IMR-90 (cell line): Measurements from ENCODE around the gene GRIA4. TPM values are rescaled to one million over a fixed set of nuclear protein-coding genes. Genes with fewer than 3 reads are reported as not detected.

Source experiments
- ATAC-seq: fragments of 200-7000 bp; cut with Tn5 transposase; 2 replicates; pipeline ENCODE4 v1.9.1; 2020; ENCODE audit warnings: low read depth, mild to moderate bottlenecking, moderate library complexity
- BruUV-seq: library from RNA; stranded (reverse); fragments of 400-500 nt; replicated peaks from 2 replicates; lab custom pipeline; 2021; lab: Mats Ljungman, UMichigan
- CTCF ChIA-PET: fragments of 300-600 bp; formaldehyde crosslinking; extraction: SDS; loops from one replicate; lab custom pipeline; 2021; ENCODE audit warnings: antibody characterized with exemption; lab: Yijun Ruan, JAX
- POLR2A ChIA-PET: fragments of 300-600 bp; sonication (Branson Sonifier 250); formaldehyde crosslinking; loops from one replicate; lab custom pipeline; 2022; ENCODE audit warnings: antibody characterized with exemption; ENCODE audit not compliant: unreplicated experiment; lab: Charles Lee
- DNase-seq: peaks from one replicate; pipeline ENCODE4 v3.0.0; 2013
- H2AFZ ChIP-seq: replicated peaks from 2 replicates; pipeline ENCODE3; 2013; ENCODE audit warnings: low read length, mild to moderate bottlenecking; ENCODE audit not compliant: poor library complexity
- H2AK5ac ChIP-seq: 2 replicates; pipeline ENCODE4 v1.6.1; 2013; ENCODE audit warnings: low read depth, low read length, inconsistent platforms
- H2AK9ac ChIP-seq: replicated peaks from 2 replicates; pipeline ENCODE3; 2013; ENCODE audit warnings: mild to moderate bottlenecking, low read depth, low read length, moderate library complexity; ENCODE audit not compliant: poor library complexity
- H2BK120ac ChIP-seq: 2 replicates; pipeline ENCODE4 v1.6.1; 2013; ENCODE audit warnings: low read depth, low read length, inconsistent platforms
- H2BK15ac ChIP-seq: 3 replicates; pipeline ENCODE4 v1.6.1; 2013; ENCODE audit warnings: low read depth, low read length, inconsistent platforms
- H2BK20ac ChIP-seq: 2 replicates; pipeline ENCODE4 v1.6.1; 2013; ENCODE audit warnings: low read depth, mild to moderate bottlenecking, inconsistent platforms, low read length, moderate library complexity
- H2BK5ac ChIP-seq: 2 replicates; pipeline ENCODE4 v1.6.1; 2013; ENCODE audit warnings: mild to moderate bottlenecking, low read depth, low read length, inconsistent platforms; ENCODE audit not compliant: poor library complexity, severe bottlenecking
- H3K14ac ChIP-seq: replicated peaks from 2 replicates; pipeline ENCODE4 v1.6.1; 2013; ENCODE audit warnings: low read depth, low read length, inconsistent platforms
- H3K18ac ChIP-seq: 2 replicates; pipeline ENCODE4 v1.6.1; 2013; ENCODE audit warnings: low read depth, low read length, control low read depth
- H3K23ac ChIP-seq: 2 replicates; pipeline ENCODE4 v1.6.1; 2013; ENCODE audit warnings: low read depth, low read length, inconsistent platforms
- H3K27ac ChIP-seq: 2 replicates; pipeline ENCODE4 v1.5.1; 2013; ENCODE audit warnings: mild to moderate bottlenecking, control low read depth, low read length; ENCODE audit not compliant: insufficient read depth
- H3K27me3 ChIP-seq: 2 replicates; pipeline ENCODE4 v1.6.1; 2013; ENCODE audit warnings: low read length; ENCODE audit not compliant: control insufficient read depth, insufficient read depth
- H3K36me3 ChIP-seq: 2 replicates; pipeline ENCODE4 v1.6.1; 2013; ENCODE audit warnings: low read length, mixed read lengths; ENCODE audit not compliant: control insufficient read depth, insufficient read depth
- H3K4ac ChIP-seq: 2 replicates; pipeline ENCODE4 v1.6.1; 2013; ENCODE audit warnings: low read depth, low read length, inconsistent platforms
- H3K4me1 ChIP-seq: 2 replicates; pipeline ENCODE4 v1.6.1; 2013; ENCODE audit warnings: low read length, mixed read lengths; ENCODE audit not compliant: control insufficient read depth, insufficient read depth
- H3K4me2 ChIP-seq: 2 replicates; pipeline ENCODE4 v1.6.1; 2013; ENCODE audit warnings: low read depth, mild to moderate bottlenecking, control low read depth, low read length, moderate library complexity
- H3K4me3 ChIP-seq: 2 replicates; pipeline ENCODE4 v1.5.1; 2013; ENCODE audit warnings: low read depth, mild to moderate bottlenecking, control low read depth, low read length, moderate library complexity; ENCODE audit not compliant: insufficient read depth
- H3K56ac ChIP-seq: 2 replicates; pipeline ENCODE4 v1.6.1; 2013; ENCODE audit warnings: low read length, inconsistent platforms; ENCODE audit not compliant: insufficient read depth; ENCODE audit errors: extremely low read depth
- H3K79me1 ChIP-seq, 2 experiments: 2 replicates each; pipeline ENCODE4 v1.6.1; 2013; ENCODE audit warnings: low read length in 2 of 2, inconsistent platforms in 1 of 2, low read depth in 1 of 2
- H3K9ac ChIP-seq: 2 replicates; pipeline ENCODE4 v1.6.1; 2013; ENCODE audit warnings: low read depth, low read length, control low read depth
- H3K9me1 ChIP-seq: 2 replicates; pipeline ENCODE4 v1.6.1; 2013; ENCODE audit warnings: low read length, inconsistent platforms; ENCODE audit not compliant: insufficient read depth
- H3K9me3 ChIP-seq: 2 replicates; pipeline ENCODE4 v1.6.1; 2013; ENCODE audit warnings: low read length; ENCODE audit not compliant: control insufficient read depth, insufficient read depth
- H4K20me1 ChIP-seq: 2 replicates; pipeline ENCODE4 v1.6.1; 2013; ENCODE audit warnings: low read length, inconsistent platforms; ENCODE audit not compliant: insufficient read depth
- H4K5ac ChIP-seq: 2 replicates; pipeline ENCODE4 v1.6.1; 2013; ENCODE audit warnings: mild to moderate bottlenecking, low read depth, low read length, control low read depth
- H4K8ac ChIP-seq, 2 experiments: 2 replicates each; pipeline ENCODE4 v1.6.1; 2013; ENCODE audit warnings: low read depth in 2 of 2, low read length in 2 of 2, control low read depth in 1 of 2, inconsistent platforms in 1 of 2
- H4K91ac ChIP-seq: 2 replicates; pipeline ENCODE4 v1.6.1; 2013; ENCODE audit warnings: low read depth, low read length, inconsistent platforms; ENCODE audit not compliant: insufficient read depth
- BHLHE40 ChIP-seq: fragments of 150-350 bp; IDR thresholded peaks from 2 replicates; pipeline ENCODE4 v1.6.1; 2016; ENCODE audit warnings: mild to moderate bottlenecking, low read depth, low read length
- CEBPB ChIP-seq: IDR thresholded peaks from 2 replicates; pipeline ENCODE4 v1.6.1; 2012; ENCODE audit warnings: low read depth, low read length, improper control_type of control experiment
- MAFK ChIP-seq: IDR thresholded peaks from 2 replicates; pipeline ENCODE4 v1.6.1; 2012; ENCODE audit warnings: low read depth, low read length, improper control_type of control experiment
- MAZ ChIP-seq: IDR thresholded peaks from 2 replicates; pipeline ENCODE4 v1.6.1; 2012; ENCODE audit warnings: low read depth, mild to moderate bottlenecking, low read length, improper control_type of control experiment, moderate library complexity, borderline replicate concordance
- NFE2L2 ChIP-seq: fragments of 150-350 bp; IDR thresholded peaks from 2 replicates; pipeline ENCODE4 v1.6.1; 2016; ENCODE audit warnings: low read depth, mild to moderate bottlenecking, low read length
- RAD21 ChIP-seq: IDR thresholded peaks from 2 replicates; pipeline ENCODE4 v1.6.1; 2012; ENCODE audit warnings: low read length, improper control_type of control experiment
- RCOR1 ChIP-seq: IDR thresholded peaks from 2 replicates; pipeline ENCODE4 v1.6.1; 2012; ENCODE audit warnings: mild to moderate bottlenecking, low read length, improper control_type of control experiment; ENCODE audit not compliant: insufficient replicate concordance
- WGBS, 2 experiments: methylation state at CpG; one replicate each; pipeline versions ENCODE4 v1.1.5 to v1.1.7; 2013; ENCODE audit warnings: missing lambda C conversion rate in 2 of 2; ENCODE audit not compliant: insufficient read length in 1 of 2; ENCODE audit errors: extremely low coverage in 2 of 2; 5-methylcytosine and 5-hydroxymethylcytosine counted together
- dilution Hi-C: fragments of 300-500 bp; cut with HindIII; formaldehyde crosslinking; loops from one replicate; pipeline ENCODE4 v1.14.3; 2018; ENCODE audit warnings: low sequenced_read_pairs; ENCODE audit not compliant: unreplicated experiment
- in situ Hi-C: fragments of 300-500 bp; cut with MboI; formaldehyde crosslinking; loops from 3 replicates; pipeline ENCODE4 v1.14.3; 2019; ENCODE audit warnings: low sequenced_read_pairs, inconsistent platforms, mixed read lengths
- intact Hi-C: fragments of 100-400 bp; cut with micrococcal nuclease; formaldehyde crosslinking; loops from 2 replicates; pipeline ENCODE4 v1.10.0; 2022
- polyA plus RNA-seq, 3 experiments: library from polyadenylated mRNA; depleted of rRNA; stranded (reverse); fragments of >200 nt; gene quantifications; 2 replicates each; pipeline ENCODE4 v1.2.3, GENCODE V29; 2012; ENCODE audit warnings: low replicate concordance in 1 of 3
- total RNA-seq: library from RNA; depleted of rRNA; stranded (reverse); fragments of >200 nt; gene quantifications from 2 replicates; pipeline ENCODE4 v1.2.3, GENCODE V29; 2012
- TF ChIP-seq, protein P1 (sequence below): conservative IDR thresholded peaks from 2 replicates; pipeline ENCODE4 v1.5.1; 2012; ENCODE audit warnings: mild to moderate bottlenecking, low read depth, low read length, improper control_type of control experiment

Gene GRIA4
- total and polyA plus RNA-seq, 2 of the 4 experiments (the other 2 are of a cell fraction), result 0.36 to 1.0 TPM

DNA sequence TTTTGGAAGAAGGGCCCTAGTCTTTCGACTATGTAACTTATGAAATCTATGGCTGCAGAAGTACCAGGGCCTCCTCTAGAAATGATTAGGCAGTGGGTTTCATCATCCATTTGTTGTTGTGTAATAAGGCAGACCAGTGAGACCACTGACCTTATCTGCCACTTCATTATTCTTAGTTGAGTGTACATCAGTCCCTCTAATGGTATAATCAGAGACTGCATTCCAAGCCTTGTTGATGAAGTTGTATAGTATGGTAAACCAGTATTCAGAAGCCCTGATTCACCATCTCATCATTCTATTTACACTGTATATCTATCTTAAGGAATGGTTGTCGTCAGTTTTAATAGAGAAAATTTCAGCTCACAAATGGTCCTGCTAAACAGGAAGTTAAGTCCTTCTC, 32.2 kb upstream of the GRIA4 start:
- H3K14ac ChIP-seq, result no peak overlapping the region; the same call in 1 of the 2 replicates
- dilution Hi-C loops (no loop called here), in situ Hi-C loops (no loop called here), intact Hi-C loops (no loop called here)
- no peak overlapping the region for H3K56ac ChIP-seq
- H2AK9ac ChIP-seq, result no peak overlapping the region
- no peak overlapping the region for H2AFZ ChIP-seq
- H2BK5ac ChIP-seq, result peak overlapping the region; percentile 54
- no peaks in the 10 kb centered on the region for H4K20me1 ChIP-seq
- H3K36me3 ChIP-seq, result no peaks in the 10 kb centered on the region
- 0 out of 2 replicates have a peak overlapping the region, but pooled peaks have one; percentile 51 for H2BK120ac ChIP-seq
- H3K27me3 ChIP-seq, result no peaks in the 10 kb centered on the region
- H3K4me3 ChIP-seq, result no peak overlapping the region
- H3K27ac ChIP-seq, result no peak overlapping the region
- H3K9ac ChIP-seq, result no peak overlapping the region
- no TSS peak for BruUV-seq
- H2BK20ac ChIP-seq, result peak overlapping the region; percentile 60; the same call in 1 of the 2 replicates
- TF ChIP-seq RCOR1, result no peak
- TF ChIP-seq MAFK, result no peak
- no peak for TF ChIP-seq BHLHE40
- no peak for TF ChIP-seq MAZ
- no peak for TF ChIP-seq NFE2L2
- TF ChIP-seq, protein P1, sequence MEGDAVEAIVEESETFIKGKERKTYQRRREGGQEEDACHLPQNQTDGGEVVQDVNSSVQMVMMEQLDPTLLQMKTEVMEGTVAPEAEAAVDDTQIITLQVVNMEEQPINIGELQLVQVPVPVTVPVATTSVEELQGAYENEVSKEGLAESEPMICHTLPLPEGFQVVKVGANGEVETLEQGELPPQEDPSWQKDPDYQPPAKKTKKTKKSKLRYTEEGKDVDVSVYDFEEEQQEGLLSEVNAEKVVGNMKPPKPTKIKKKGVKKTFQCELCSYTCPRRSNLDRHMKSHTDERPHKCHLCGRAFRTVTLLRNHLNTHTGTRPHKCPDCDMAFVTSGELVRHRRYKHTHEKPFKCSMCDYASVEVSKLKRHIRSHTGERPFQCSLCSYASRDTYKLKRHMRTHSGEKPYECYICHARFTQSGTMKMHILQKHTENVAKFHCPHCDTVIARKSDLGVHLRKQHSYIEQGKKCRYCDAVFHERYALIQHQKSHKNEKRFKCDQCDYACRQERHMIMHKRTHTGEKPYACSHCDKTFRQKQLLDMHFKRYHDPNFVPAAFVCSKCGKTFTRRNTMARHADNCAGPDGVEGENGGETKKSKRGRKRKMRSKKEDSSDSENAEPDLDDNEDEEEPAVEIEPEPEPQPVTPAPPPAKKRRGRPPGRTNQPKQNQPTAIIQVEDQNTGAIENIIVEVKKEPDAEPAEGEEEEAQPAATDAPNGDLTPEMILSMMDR, result peak; percentile 19; the same call in 1 of the 2 replicates
- no peak for TF ChIP-seq RAD21
- TF ChIP-seq CEBPB, result peak; percentile 74
- no peaks in the 10 kb centered on the region for H3K9me3 ChIP-seq
- H3K9me1 ChIP-seq, result no peaks in the 10 kb centered on the region
- peak; percentile 85 for ATAC-seq
- no CpG with 5 or more reads among the region's 2 CpGs for WGBS, 2 experiments
- no peak overlapping the region; the same call in 1 of the 2 replicates for H3K23ac ChIP-seq
- no peak overlapping the region for H3K4ac ChIP-seq
- peaks cover 2% of the 10 kb centered on the region for H3K4me1 ChIP-seq
- no peak overlapping the region for H2BK15ac ChIP-seq
- ChIA-PET CTCF (no interaction called here), POLR2A (no interaction called here)
- no peak overlapping the region for H4K91ac ChIP-seq
- peak overlapping the region in 1 of 2 experiments; percentile 11; a peak in 1 of 4 replicates for H4K8ac ChIP-seq
- H4K5ac ChIP-seq, result no peak overlapping the region; the same call in 1 of the 2 replicates
- no peaks in the 10 kb centered on the region for H3K79me1 ChIP-seq
- peak overlapping the region; percentile 5; the same call in 1 of the 2 replicates for H3K4me2 ChIP-seq
- H2AK5ac ChIP-seq, result no peak overlapping the region
- H3K18ac ChIP-seq, result peak overlapping the region; percentile 36; the same call in 1 of the 2 replicates
- peak; percentile 37 for DNase-seq
